DOHH2 (cell line): ENCODE results near the gene TMEM132D.

ENCODE experiments used
- CTCF ChIP-seq: fragments of 200-600 bp; sonication (generic); IDR thresholded peaks from one replicate; pipeline ENCODE4 v1.5.1; 2014; ENCODE audit warnings: antibody characterized with exemption, mild to moderate bottlenecking, low read depth, low read length; ENCODE audit not compliant: poor library complexity, severe bottlenecking
- EZH2phosphoT487 ChIP-seq: fragments of 200-600 bp; sonication (generic); IDR thresholded peaks from 2 replicates; pipeline ENCODE4 v1.6.1; 2017; ENCODE audit warnings: borderline replicate concordance, mild to moderate bottlenecking, antibody characterized with exemption, low read length, moderate library complexity, mixed read lengths

- TF ChIP-seq EZH2phosphoT487: no peak
- no peak for TF ChIP-seq CTCF
Observed at GRCh38 chr12:129207084-129207483, 696.7 kb downstream of the TMEM132D start.
